HepG2 (cell line): Measurements from ENCODE around the gene USE1. TPM values are rescaled to one million over a fixed set of nuclear protein-coding genes. Genes with fewer than 3 reads are reported as not detected.
A peak's percentile ranks its signal among the peaks of the same experiment; 100 is the strongest.

Experiments used
- CBX1 ChIP-seq: IDR thresholded peaks from one replicate; pipeline ENCODE4 v1.6.1; 2016; ENCODE audit warnings: antibody characterized with exemption, low read depth
- MAFF ChIP-seq: IDR thresholded peaks from 2 replicates; pipeline ENCODE4 v1.6.1; 2011; ENCODE audit warnings: low read depth, low read length, improper control_type of control experiment
- MEIS2 ChIP-seq: sonication (generic); formaldehyde crosslinking; IDR thresholded peaks from 2 replicates; pipeline ENCODE4 v1.9.0; 2021; ENCODE audit warnings: mild to moderate bottlenecking, missing genetic modification reagents
- NCOA5 ChIP-seq: sonication (generic); formaldehyde crosslinking; IDR thresholded peaks from 2 replicates; pipeline ENCODE4 v1.4.0; 2020; ENCODE audit warnings: missing genetic modification reagents
- RCOR2 ChIP-seq: IDR thresholded peaks from 2 replicates; pipeline ENCODE4 v1.6.1; 2016; ENCODE audit warnings: missing biosample characterization, missing genetic modification reagents
- RFX1 ChIP-seq: fragments of 450-650 bp; IDR thresholded peaks from 2 replicates; pipeline ENCODE4 v1.6.1; 2017
- SMAD1 ChIP-seq: sonication (generic); formaldehyde crosslinking; IDR thresholded peaks from 2 replicates; pipeline ENCODE4 v1.4.0; 2020; ENCODE audit warnings: missing genetic modification reagents, low read depth, mild to moderate bottlenecking, borderline replicate concordance
- ZMYM3 ChIP-seq: sonication (generic); formaldehyde crosslinking; IDR thresholded peaks from 2 replicates; pipeline ENCODE4 v1.5.1; 2020; ENCODE audit warnings: mild to moderate bottlenecking, missing genetic modification reagents
- ZNF567 ChIP-seq: sonication (generic); formaldehyde crosslinking; IDR thresholded peaks from 2 replicates; pipeline ENCODE4 v1.8.1; 2023; ENCODE audit warnings: mild to moderate bottlenecking, missing genetic modification reagents, borderline replicate concordance
- ZNF616 ChIP-seq: sonication (generic); formaldehyde crosslinking; IDR thresholded peaks from 2 replicates; pipeline ENCODE4 v1.5.0; 2020; ENCODE audit warnings: low read depth, mild to moderate bottlenecking, missing genetic modification reagents
- ZNF749 ChIP-seq: sonication (generic); formaldehyde crosslinking; IDR thresholded peaks from 2 replicates; pipeline ENCODE4 v1.8.0; 2022; ENCODE audit warnings: mild to moderate bottlenecking, missing genetic modification reagents, moderate library complexity, borderline replicate concordance
- polyA plus RNA-seq, 8 experiments: library from polyadenylated mRNA; depleted of rRNA in 3 of 8; stranded (reverse) in 7 of 8; unstranded in 1 of 8; fragments of >200 nt; fragmentation: Illumina TruSeq in 4 of 8; extraction: Trizol in 4 of 8; gene quantifications; 2 replicates each; pipeline versions ENCODE4 v1.2.1 to v1.2.3, GENCODE V29; 2011 to 2016; ENCODE audit warnings: low read depth in 4 of 8, missing spikeins in 1 of 8, mixed read lengths in 1 of 8; ENCODE audit not compliant: insufficient read depth in 1 of 8
- total RNA-seq, 5 experiments: library from RNA; depleted of rRNA; stranded (reverse); fragments of >200 nt; fragmentation: Illumina TruSeq; extraction: Trizol; gene quantifications; 2 replicates each; pipeline ENCODE4 v1.2.3, GENCODE V29; 2016; ENCODE audit warnings: low read depth in 1 of 5
- TF ChIP-seq, protein P1 (sequence below): sonication (generic); formaldehyde crosslinking; IDR thresholded peaks from one replicate; pipeline ENCODE4 v1.5.1; 2020; ENCODE audit warnings: mild to moderate bottlenecking, missing genetic modification reagents; ENCODE audit errors: not compliant biosample characterization
- TF ChIP-seq, protein P2 (sequence below): sonication (generic); formaldehyde crosslinking; IDR thresholded peaks from 2 replicates; pipeline ENCODE4 v1.5.1; 2020; ENCODE audit warnings: mild to moderate bottlenecking, missing genetic modification reagents, moderate library complexity
- TF ChIP-seq, protein P3 (sequence below): sonication (generic); formaldehyde crosslinking; IDR thresholded peaks from 2 replicates; pipeline ENCODE4 v1.5.0; 2020; ENCODE audit warnings: mild to moderate bottlenecking, missing genetic modification reagents, borderline replicate concordance

Gene USE1
- total and polyA plus RNA-seq, 2 of the 13 experiments (the other 11 are each of a cell fraction or from before 2014, with no cell fraction given): 9.9 to 17.6 TPM

DNA sequence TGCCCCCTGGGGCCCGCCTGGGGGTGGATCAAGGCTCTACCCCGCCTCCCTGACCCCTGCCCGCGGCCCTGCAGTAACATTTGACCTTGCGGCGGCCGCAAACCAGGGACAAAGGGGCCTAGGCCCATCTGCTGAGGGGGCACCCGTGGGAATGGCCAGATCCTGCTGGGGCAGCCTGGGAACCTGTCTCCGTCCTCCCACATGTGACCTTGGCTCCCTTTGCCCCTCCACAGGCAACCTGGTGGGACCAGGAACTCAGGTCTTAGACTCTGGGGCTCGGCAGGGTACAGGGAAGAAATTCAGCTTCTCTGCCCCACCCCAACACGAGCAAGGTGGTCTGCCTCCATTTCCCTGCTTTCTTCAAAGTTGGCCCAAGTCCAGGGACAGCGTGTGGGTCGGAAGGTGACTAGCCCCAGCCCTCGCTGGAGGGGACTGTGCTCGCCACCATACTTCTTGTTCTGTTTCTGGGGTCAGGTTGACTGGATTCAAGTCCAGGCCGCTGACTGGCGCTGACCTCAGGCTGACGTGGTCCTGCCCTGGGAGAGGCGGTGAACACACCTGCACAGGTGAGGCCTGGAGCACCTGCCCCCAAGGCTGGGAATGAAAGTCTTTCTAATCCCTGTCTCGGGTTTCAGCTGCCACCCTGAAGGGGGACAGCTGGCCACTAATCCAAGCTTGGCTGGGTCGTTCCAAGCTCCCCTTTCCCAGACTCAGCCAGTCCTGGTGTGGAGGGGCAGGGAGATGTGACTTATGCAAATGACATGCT is 33.0 kb downstream of the USE1 start (continued):
- TF ChIP-seq, protein P1, sequence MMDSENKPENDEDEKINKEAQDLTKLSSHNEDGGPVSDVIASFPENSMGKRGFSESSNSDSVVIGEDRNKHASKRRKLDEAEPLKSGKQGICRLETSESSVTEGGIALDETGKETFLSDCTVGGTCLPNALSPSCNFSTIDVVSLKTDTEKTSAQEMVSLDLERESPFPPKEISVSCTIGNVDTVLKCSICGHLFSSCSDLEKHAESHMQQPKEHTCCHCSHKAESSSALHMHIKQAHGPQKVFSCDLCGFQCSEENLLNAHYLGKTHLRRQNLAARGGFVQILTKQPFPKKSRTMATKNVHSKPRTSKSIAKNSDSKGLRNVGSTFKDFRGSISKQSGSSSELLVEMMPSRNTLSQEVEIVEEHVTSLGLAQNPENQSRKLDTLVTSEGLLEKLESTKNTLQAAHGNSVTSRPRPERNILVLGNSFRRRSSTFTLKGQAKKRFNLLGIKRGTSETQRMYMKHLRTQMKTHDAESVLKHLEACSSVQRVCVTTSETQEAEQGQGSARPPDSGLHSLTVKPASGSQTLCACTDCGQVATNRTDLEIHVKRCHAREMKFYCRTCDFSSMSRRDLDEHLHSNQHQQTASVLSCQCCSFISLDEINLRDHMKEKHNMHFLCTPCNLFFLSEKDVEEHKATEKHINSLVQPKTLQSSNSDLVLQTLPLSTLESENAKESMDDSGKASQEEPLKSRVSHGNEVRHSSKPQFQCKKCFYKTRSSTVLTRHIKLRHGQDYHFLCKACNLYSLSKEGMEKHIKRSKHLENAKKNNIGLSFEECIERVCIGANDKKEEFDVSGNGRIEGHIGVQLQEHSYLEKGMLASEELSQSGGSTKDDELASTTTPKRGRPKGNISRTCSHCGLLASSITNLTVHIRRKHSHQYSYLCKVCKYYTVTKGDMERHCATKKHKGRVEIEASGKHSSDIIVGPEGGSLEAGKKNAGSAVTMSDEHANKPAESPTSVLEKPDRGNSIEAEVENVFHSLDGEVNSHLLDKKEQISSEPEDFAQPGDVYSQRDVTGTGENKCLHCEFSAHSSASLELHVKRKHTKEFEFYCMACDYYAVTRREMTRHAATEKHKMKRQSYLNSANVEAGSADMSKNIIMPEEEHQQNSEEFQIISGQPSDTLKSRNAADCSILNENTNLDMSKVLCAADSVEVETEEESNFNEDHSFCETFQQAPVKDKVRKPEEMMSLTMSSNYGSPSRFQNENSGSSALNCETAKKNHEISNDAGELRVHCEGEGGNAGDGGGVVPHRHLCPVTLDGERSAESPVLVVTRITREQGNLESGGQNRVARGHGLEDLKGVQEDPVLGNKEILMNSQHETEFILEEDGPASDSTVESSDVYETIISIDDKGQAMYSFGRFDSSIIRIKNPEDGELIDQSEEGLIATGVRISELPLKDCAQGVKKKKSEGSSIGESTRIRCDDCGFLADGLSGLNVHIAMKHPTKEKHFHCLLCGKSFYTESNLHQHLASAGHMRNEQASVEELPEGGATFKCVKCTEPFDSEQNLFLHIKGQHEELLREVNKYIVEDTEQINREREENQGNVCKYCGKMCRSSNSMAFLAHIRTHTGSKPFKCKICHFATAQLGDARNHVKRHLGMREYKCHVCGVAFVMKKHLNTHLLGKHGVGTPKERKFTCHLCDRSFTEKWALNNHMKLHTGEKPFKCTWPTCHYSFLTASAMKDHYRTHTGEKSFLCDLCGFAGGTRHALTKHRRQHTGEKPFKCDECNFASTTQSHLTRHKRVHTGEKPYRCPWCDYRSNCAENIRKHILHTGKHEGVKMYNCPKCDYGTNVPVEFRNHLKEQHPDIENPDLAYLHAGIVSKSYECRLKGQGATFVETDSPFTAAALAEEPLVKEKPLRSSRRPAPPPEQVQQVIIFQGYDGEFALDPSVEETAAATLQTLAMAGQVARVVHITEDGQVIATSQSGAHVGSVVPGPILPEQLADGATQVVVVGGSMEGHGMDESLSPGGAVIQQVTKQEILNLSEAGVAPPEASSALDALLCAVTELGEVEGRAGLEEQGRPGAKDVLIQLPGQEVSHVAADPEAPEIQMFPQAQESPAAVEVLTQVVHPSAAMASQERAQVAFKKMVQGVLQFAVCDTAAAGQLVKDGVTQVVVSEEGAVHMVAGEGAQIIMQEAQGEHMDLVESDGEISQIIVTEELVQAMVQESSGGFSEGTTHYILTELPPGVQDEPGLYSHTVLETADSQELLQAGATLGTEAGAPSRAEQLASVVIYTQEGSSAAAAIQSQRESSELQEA (CRISPR knock-in tag): peak; percentile 34
- TF ChIP-seq ZNF749 (0 out of 2 replicates have a peak, but pooled peaks have one; percentile 67), MEIS2 (CRISPR knock-in tag) (no peak), CBX1 (no peak), RFX1 (no peak), SMAD1 (CRISPR knock-in tag) (no peak), MAFF (no peak), ZMYM3 (peak; percentile 95), ZNF616 (CRISPR knock-in tag) (no peak), ZNF567 (CRISPR knock-in tag) (no peak), RCOR2 (CRISPR knock-in tag) (peak; percentile 72; the same call in 1 of the 2 replicates), NCOA5 (CRISPR knock-in tag) (no peak)
- TF ChIP-seq, protein P2, sequence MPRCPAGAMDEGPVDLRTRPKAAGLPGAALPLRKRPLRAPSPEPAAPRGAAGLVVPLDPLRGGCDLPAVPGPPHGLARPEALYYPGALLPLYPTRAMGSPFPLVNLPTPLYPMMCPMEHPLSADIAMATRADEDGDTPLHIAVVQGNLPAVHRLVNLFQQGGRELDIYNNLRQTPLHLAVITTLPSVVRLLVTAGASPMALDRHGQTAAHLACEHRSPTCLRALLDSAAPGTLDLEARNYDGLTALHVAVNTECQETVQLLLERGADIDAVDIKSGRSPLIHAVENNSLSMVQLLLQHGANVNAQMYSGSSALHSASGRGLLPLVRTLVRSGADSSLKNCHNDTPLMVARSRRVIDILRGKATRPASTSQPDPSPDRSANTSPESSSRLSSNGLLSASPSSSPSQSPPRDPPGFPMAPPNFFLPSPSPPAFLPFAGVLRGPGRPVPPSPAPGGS (CRISPR knock-in tag): peak; percentile 65; the same call in 1 of the 2 replicates
- TF ChIP-seq, protein P3, sequence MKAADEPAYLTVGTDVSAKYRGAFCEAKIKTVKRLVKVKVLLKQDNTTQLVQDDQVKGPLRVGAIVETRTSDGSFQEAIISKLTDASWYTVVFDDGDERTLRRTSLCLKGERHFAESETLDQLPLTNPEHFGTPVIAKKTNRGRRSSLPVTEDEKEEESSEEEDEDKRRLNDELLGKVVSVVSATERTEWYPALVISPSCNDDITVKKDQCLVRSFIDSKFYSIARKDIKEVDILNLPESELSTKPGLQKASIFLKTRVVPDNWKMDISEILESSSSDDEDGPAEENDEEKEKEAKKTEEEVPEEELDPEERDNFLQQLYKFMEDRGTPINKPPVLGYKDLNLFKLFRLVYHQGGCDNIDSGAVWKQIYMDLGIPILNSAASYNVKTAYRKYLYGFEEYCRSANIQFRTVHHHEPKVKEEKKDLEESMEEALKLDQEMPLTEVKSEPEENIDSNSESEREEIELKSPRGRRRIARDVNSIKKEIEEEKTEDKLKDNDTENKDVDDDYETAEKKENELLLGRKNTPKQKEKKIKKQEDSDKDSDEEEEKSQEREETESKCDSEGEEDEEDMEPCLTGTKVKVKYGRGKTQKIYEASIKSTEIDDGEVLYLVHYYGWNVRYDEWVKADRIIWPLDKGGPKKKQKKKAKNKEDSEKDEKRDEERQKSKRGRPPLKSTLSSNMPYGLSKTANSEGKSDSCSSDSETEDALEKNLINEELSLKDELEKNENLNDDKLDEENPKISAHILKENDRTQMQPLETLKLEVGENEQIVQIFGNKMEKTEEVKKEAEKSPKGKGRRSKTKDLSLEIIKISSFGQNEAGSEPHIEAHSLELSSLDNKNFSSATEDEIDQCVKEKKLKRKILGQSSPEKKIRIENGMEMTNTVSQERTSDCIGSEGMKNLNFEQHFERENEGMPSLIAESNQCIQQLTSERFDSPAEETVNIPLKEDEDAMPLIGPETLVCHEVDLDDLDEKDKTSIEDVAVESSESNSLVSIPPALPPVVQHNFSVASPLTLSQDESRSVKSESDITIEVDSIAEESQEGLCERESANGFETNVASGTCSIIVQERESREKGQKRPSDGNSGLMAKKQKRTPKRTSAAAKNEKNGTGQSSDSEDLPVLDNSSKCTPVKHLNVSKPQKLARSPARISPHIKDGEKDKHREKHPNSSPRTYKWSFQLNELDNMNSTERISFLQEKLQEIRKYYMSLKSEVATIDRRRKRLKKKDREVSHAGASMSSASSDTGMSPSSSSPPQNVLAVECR (CRISPR knock-in tag): peak; percentile 86; the same call in 1 of the 2 replicates
